ENCODE measurements around the gene CYBA.

CYBA gene

DNA sequence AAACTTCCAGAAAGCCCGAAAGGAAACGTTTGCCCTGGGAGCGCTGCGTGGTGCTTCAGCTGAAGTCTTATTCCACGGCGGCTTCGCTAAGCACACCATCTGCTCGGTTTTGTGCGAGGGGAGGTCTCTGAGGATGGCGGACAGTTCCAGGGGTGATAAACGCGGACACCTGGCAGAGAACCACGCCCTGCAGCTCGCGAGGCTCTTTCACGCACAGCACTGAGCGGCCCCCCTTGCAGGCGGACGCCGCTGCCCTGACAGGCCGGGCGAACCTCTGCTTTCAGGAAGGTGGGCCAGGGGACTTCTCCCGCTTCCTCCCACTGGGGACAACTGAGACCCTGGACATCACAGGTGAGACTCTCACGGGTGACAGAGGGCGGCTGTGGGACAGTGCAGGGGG is 8.3 kb upstream of the CYBA start:
- FAIRE-seq: no peak

DNA sequence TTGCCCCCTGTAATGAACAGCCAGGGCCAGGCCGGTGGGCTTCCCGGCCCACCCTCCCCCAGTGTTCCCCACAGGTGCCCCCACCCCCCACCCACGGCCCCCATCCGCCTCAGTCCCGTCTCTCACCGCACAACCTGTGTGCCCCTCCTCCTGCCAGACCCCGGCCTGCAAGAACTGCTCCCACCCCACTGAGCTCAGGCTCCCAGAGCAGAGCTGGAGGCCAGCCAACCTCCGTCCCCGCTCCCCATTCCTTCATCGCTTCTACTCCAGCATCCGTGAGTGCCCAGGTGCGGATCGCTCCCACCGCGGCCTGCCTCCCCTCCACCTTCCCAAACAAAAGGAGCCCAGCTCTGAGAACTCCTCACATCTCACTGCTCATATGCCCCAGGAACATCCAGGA is 7.9 kb upstream of the CYBA start:
- no peak for FAIRE-seq

DNA sequence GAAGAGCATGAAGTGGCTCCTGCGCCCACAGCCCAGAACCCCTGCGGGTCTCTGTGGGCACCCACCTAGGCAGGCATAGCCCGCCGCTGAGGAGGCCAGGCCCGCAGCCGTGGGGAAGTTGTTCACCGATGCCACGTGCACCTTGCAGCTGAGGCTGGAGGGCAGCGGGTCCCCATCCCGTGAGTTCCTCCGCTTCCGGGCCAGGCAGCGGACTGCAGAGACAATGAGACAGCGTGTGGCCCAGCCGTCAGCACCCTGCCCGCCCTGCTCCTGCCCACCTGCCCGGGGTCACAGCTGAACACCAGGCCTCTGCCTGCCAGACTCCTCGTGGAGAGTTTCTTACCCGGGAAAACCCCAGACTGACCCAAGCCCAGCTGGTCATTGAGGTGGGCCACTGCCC is 6.5 kb upstream of the CYBA start:
- no peak for FAIRE-seq

DNA sequence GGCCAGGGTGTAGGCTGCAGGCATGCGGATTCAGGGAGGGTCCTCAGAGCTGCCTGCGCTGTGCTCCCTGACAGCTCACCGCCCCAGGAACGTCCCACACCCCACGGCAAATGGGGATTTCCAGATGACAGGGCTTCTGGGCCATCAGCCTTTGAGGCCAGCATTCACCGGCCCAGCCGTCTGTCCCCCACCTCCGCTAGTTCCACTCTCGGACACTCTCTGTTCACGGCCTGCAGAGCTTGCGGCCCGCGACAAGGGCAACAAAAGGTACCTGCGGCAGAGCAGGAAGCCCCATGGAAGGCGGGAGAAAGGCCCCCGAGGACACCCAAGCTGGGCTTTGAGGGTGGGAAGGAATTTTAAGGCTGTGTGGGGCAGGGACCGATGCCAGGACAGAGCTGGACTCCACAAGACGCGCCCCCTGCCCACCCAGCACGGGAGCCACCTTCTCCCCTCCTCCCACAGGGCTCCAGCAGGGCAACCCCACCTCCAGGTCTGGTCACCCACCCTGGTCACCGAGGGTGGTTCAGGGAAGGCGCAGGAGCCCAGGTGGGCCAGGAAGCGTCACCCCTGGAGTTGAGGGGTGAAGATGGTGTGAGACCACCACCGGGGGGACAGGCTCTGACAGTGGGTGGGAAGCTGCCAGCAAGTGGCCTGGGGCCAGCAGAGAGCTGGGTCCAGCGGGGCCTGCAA is 5.6 kb upstream of the CYBA start:
- no peak for FAIRE-seq

DNA sequence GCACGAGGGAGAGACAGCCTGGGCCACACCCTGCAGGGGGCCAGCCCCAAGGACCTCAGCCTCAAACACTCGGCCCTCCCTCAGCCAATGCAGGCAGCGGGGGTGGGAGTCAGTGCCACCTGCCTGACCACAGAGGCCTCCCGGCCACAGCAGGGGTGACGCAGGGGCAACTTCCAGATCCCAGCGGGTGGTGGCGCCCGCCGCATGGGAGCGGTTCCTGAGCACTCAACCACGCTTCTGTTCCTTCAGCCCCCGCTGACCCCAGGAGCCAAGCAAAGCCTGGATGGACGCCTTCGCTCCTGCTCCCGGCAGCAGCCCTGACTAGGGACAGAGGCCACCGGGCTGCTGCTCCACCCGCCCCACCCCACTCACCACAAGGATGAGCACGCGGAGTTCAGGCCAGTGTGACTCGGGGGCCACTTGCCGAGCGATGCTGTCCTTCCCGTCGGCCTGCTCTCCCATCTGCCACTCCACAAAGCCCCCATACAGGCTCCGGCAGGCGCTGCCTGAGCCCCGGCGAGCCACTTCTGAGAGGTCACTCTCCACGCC is 5.0 kb upstream of the CYBA start:
- no peak for FAIRE-seq

DNA sequence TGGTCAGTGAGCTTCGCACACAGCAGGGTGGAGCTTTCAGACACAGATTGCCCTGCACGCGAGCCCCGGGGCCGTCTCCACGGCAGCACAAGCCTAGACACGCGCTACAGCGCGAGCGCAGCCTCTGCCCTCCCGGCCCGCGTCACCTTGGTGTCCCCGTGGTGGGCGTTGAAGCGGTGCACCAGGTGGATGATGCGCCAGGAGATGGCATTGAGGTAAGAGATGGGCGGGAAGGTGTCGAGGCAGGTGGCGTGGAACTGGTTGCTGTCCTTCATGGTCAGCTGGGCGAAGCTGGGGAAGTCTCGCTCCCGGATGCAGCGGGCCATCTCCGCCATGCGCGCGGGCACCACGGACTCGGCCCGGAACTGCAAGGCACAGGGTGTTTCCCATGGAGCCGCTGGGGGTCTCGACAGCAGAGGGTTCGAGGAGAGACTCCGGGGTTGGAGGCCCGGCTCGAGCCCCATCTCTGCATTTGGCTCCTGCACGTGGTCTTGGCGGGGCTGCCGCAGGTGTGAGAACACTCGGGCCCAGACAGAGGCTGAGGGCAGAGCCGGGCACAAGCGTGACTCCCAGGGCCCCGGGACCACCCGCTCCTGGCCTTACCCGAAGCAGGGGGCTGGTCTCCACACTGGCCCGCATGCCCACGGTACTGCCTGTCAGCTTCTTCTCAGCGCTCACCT is 4.3 kb upstream of the CYBA start:
- no peak for FAIRE-seq

DNA sequence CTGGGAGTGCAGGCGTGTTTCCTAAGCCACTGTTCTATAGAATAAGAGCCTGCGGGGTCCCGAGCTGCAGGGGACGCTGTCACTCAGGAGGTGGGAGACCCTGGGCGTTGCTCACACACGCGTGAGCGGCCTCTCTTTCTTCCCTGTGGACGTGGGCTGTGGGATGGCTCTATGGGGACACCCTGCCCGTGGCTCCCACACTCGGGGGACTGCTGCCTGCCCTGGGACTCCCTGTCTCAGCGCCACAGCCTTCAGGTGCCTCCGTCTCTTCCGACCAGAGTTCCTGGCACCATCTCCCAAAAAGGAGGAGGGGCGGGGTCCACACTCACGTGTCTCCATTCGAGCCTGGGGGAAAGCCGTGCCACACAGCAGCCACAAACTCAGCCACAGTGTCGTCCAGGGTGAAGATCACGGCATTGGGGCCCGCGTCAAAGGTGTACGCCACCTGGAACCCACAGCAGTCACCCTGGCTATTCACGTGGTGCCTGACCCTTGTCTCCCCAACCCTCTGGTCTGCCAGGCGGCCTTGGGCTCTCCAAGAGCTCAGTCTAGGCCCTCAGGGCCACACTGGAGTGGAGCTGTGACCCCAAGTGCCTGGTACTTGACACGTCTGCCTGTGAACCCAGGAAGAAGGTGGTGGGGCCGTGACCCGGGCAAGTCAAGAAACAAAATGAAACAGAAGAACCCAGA is 3.7 kb upstream of the CYBA start:
- FAIRE-seq: no peak

DNA sequence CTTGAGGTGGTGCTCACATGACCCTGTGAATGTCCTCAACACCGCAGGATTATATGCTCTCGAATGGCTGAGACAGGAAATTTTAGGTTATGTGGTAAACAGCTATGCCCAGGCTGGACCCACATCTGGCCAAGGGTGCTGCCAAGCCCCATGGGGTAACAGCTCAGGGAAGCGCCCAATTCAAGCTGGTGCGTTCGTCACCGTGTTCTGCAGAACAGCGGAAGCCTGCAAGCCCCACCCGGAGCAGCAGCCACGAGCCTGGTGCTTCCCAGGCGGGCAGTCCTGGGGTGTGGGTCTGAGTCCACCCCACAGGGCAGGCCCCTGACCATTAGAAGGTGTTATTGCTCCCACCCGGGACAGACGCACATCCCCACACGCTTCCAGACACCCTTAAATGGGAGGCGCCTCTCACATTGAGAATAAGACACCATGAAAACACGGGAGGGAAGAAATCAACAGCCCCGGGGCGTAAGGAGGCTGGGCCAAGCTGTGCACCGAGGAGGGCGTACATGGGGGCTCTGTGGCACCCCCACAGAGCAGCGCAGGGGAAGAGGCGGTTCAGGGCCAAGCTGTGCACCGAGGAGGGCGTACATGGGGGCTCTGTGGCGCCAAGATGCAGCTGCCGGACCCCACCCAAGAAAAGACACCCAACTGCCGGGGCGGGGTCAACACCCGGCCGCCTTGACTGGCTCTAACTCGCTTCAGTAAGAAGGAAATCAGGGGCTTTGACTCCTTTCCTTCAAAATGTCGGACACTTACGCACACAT is 2.9 kb upstream of the CYBA start:
- FAIRE-seq: no peak

DNA sequence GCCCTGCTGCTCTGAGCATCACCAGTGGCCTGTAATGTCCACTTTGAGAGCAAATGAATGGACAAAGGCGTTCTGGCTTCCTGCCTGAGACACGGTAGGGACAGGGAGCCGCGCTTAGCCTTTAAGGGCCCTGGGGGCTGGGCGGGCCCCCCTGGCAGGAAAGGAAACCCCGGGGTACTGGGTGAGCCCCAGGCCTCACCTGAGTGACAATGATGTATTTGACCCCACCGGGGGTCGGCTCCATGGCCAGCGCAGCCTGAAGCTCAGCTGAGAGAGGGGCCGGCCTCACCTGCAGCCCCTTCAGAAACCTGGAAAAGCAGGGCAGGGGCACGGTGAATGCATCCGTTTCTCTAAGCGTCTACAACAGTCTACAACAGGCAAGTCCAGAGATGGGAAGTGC is 2.2 kb upstream of the CYBA start:
- no peak for FAIRE-seq

DNA sequence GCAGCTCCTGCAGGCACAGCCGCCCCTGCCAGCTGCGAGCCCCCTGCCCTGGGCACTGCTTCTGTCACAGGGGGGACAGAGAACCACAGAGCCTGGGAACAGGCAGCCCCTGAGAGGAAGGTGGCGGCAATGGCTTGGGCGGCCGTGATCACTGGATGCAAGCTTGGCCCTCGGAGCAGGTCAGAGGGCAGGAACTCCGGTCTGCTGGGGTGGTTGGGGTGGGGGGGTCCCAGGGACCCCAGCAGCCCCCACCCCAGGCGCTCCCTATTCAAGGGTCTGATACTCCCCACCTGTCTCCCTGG is 1.9 kb upstream of the CYBA start:
- FAIRE-seq: no peak

DNA sequence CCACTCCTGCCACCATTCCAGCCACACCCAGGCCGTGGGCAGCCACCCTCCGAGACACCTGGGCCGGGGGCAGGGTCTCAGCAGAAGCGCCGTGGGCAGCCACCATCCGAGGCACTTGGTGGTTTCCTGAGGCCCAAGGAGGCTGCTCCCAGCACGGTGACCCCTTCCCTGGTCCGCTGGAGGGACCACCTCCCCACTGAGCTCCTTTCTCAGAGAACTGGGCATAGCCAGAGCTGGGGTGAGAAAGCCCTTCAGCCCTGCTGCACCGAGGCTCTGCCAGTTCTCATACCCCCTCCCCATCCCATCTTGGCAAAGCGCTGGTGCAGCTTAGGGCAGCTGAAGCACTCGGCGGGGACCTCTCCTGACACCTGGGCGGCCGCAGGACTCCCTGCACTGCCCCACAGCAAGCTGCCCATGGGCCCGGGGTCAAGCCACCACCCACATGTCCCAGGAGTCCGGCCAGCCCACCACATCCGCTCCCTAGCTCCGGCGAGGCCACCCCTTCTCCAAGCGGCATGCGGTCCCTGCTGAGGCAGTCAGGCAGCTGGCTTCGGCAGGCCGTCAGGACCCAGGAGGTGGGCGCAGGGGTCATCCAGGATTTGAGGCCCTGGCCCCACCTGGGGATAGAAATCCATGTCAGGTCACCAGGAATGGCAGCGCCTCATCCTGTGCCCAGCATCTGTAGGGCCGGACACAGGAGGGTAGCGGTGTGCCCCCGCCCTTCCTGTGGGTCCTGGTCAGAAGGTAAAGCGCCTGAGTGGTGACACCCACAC is 1.3 kb upstream of the CYBA start:
- FAIRE-seq: no peak

DNA sequence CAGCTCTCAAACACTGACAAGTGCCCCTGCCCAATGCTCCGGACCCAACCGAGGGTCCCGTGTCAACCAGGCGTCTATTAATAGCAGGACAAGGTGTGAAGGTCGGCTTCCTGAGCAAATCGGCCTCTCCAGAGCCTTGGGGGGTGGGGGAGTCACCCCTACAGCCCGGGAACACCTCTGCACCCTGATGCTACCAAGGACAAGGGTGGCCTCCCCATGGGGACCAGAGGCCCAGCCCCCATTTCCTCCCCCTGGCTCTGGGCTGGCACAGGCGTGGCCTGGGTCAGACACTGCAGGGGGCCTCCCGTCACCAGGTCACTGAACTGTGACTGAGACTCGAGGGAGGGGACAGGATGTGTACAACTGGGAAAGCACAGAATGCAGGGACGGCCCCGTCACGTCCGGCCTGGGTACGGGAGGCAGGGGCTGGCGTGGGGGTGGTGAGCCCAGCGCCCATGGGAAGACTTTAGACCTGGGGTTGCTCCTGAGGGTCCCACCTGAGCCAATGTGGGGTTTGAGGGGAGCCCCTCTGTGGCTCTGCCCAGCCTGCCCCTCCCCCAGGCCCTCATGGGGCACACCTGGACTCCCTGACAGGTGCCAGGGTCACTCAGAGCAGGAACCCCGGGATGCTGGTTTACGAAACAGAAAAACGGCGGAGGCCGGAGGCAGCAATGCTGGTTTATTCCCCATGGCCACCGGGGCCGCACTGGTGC is 579 bp upstream of the CYBA start:
- FAIRE-seq: no peak

DNA sequence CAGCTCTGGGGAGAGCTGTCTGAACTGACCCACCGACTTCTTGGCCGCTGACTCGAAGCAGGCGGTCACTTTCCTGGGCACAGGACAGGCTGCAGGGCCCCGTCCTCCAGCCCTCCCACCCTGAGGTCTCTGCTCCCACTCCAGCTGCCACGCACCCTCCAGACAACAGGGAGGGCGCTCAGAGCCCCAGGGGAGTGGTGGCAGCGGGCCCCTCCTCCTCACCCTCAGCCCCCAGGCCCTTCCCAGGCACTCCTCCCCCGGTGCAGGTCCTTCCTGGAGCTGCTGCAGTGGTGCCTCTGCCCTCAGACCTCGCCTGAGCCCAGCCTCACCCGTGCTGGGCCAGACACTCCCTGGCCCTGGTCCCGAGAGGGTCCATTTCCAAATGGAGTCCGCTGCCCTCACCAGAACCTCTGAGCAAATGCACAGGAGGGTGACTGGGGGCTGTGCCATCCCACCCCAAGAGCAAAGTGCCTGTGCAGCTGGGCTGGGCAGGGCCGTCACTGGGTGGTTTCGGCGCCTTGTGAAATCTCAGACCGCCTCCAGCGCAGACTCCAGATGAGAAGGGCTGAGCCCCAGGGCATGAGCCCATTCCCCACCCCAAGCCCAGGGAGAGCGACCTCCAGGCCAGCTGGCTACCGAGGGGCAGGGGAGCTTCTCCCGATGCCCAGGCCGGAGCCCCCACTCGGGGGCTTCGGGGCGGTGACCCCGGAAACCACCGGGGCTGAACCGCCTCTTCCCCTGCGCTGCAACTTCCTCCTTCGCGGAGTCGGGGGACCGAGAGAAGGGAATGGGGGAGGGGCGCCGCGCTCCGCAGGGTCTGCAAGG is 717 bp downstream of the CYBA start:
- FAIRE-seq: no peak

DNA sequence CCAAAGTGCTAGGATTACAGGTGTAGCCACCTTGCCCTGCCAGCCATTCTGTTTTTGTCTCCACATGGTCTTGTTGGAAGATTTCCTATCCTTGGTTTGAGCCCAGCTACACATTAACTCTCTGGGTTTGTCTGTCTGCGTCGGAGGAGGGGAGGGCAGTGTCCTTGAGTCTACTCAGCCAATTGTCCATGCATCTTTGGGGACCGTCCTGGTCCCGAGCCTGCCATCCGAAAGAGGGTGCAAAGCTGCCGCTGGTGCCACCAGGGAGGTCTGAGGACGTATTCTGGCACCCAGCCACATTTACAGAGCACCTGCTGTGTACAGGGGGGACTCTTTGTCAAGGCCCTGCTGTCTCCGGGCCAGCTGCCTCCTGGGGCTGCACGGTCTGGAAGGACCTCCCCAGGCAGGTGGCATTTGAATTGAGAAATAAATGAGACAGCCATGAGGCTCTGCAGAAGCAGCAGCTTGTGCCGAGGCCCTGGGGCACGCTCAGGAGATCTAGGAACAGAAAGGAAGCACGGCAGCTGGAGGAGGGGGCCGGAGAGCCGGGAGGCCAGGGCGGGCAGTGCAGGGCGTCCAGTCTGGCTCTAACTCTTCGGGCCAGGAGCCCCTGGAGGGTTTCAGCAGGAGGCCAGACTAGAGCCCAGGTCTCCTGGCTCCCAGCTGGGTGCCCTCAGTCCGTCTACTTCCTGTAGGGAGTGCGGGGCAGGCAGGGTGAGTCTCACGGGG is 1.5 kb downstream of the CYBA start:
- no peak for FAIRE-seq

DNA sequence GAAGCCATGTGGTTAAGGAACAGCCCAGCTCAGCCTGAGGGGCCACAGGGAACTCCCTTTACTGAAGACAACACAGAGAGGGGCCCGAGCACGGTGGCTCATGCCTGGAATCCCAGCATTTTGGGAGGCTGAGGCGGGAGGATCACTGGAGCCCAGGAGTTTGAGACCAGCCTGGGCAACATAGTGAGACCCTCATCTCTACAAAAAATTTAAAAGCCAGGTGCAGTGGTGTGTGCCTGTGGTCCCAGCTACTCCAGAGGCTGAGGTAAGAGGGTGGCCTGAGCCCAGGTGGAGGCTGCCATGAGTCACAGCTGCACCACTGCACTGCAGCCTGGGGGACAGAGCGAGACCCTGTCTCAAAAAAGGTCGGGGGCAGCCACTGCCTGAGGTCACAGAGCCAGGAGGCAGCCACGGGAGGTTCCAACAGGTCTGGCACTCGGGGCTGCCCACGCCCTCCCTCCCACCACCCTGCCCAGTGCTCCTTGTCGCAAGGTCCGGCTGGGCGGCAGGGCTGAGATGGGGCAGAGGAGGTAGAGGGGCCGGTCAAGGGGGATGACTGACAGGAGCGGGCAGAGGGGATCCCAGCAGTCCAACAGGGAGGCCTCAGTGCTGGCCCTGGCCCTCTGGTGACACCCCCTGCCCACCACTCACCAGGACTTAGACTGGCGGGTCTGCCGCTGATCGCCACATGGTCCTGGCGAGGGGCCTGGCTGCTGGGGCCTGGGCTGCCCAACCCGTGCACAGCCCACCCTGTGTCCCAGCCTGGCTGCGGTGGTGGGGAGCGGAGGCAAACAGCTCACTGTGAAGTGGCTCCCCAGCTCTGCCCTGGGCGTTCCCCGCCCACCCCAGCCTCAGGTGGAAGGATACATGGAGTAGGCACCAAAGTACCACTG is 3.4 kb downstream of the CYBA start:
- no peak for FAIRE-seq

DNA sequence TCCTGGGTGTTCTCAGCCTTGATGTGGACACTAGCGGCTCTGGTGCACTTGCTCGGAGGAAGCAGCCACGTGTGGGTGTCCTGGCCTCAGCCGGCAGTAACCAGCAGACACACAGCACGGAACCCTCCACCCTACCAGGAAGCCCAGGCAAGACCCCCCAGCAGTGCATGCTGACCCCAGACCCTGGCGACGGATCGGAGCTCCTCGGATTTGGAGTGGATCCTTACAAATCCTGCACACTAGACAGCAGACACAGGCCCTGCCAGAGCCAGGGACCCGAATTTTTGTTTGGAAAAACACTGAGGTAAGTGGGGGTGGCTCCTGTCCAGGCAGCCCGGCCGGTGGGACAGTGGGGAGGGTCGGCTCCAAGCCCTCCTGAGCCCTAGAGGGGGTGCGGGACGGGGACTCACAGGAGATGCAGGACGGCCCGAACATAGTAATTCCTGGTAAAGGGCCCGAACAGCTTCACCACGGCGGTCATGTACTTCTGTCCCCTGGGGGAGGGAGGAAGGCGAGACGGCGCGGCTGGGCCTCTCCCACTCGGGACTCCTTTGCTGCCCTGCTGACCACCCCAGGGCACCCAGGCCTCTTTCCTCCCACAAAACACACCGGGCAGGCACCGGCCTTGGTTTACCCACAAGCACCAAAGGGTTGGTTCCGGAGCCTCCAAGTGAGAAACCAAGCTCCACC is 4.4 kb downstream of the CYBA start:
- no peak for FAIRE-seq

DNA sequence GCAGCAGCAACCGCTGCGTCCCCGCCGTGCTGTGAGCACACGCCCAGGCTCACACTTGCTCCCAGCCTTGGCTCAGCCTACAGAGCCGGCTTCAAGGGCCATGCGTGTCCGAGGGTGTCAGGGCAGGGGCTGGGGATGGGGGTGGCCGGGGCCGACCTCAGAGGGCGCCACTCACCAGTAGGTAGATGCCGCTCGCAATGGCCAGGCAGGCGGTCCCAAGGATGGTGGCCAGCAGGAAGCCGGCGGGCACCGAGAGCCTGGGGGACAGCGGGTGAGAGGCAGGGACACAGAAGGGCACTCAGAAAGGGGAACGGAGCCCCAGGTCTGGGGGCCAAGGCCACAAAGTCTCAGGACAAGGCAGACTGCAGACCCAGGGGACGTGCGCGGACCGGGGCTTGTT is 4.9 kb downstream of the CYBA start:
- FAIRE-seq: no peak

DNA sequence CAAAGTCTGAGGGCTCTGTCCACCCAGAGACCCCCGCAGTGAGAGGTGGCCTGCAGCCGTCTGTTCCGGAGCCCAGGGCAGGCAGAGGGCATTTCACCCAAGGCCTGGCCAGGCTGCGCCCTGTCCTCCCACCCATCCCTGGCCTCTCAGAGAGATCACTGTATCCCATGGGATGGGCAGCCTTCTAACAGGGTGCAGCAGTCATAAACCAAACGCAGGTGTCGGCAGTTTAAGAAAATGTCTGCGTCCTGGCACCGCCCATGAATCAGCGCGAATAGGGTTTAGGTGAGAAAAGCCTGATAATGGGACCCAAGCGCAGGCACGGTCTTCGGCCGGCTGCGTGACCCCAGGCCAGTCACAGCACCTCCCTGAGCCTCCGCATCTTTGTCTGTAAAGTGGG is 5.4 kb downstream of the CYBA start:
- FAIRE-seq: no peak

DNA sequence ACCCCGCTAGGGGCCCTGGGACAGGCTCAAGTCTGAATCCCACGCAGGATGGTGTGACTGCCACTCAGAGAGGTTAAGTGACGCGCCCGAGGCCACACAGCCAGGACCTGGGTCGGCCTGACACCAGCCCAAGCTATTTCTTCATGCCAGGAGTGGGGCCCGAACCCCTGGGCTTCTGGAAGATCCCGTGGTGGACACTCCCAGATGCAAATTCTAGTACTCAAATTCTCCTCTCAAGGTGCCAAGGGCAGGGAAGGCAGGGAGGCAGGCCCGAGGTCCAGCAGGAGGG is 7.3 kb downstream of the CYBA start:
- no peak for FAIRE-seq
